ENCODE measurements around the gene NMUR1.
"Not testable (repeated sequence)": the region's sequence is repeated elsewhere in the genome, so short reads cannot be mapped to it uniquely, and the experiment has no call there.

Gene NMUR1, protein sequence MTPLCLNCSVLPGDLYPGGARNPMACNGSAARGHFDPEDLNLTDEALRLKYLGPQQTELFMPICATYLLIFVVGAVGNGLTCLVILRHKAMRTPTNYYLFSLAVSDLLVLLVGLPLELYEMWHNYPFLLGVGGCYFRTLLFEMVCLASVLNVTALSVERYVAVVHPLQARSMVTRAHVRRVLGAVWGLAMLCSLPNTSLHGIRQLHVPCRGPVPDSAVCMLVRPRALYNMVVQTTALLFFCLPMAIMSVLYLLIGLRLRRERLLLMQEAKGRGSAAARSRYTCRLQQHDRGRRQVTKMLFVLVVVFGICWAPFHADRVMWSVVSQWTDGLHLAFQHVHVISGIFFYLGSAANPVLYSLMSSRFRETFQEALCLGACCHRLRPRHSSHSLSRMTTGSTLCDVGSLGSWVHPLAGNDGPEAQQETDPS

DNA sequence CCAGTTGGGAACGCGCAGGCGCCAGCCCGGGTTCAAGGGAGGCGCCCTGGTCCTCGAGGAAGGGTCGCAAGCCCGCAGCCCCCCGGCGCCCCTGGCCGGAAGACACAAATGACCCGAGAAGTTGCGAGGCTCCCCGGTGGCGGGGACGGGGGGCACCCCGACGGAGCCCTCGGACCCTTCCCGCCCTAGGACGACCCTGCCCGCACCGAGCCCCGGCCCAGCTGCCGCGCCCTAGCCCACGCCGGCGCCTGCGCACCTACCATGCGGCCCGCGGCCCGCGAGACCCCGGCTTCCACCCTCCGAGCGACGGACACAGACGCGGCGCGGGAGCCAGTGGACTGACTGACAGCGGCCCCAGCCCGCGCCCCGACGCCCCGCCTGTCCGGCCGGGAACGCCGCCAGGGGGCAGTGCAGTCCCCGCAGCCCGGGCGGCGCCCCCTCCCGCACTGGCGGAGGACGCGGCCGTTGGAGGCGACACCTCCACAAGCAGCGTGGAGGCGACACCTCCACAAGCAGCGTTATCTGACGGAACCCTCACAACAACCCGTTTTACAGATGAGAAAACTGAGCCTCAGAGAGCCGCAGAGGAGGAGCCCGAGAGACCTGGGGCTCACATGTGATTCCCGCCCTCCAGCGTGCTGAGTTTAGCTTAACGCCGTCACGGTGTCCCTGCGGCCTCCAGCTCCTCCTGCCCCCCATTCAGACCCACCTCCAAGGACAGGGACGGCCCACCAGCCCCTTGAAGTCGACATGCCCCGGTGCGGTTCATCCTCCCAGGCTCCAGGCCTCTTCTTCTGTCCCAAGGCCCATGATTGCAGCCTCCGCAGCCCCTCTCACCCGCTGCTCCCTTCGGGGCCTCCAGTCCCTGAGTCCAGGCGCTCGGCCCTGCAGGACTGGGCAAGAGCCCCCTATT lies at the start of gene NMUR1:
TSS of gene NMUR1 (minus strand) at position 347 of the 913 bp plus-strand sequence. CDS start at position 263, 84 bp downstream.
- no peak for DNase-seq (ENCODE audit: extremely low read depth, low read depth)
- TF ChIP-seq, protein P1, sequence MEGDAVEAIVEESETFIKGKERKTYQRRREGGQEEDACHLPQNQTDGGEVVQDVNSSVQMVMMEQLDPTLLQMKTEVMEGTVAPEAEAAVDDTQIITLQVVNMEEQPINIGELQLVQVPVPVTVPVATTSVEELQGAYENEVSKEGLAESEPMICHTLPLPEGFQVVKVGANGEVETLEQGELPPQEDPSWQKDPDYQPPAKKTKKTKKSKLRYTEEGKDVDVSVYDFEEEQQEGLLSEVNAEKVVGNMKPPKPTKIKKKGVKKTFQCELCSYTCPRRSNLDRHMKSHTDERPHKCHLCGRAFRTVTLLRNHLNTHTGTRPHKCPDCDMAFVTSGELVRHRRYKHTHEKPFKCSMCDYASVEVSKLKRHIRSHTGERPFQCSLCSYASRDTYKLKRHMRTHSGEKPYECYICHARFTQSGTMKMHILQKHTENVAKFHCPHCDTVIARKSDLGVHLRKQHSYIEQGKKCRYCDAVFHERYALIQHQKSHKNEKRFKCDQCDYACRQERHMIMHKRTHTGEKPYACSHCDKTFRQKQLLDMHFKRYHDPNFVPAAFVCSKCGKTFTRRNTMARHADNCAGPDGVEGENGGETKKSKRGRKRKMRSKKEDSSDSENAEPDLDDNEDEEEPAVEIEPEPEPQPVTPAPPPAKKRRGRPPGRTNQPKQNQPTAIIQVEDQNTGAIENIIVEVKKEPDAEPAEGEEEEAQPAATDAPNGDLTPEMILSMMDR (IDR thresholded peaks at IDR 0.05; ENCODE audit: low read depth, low read length), result peak; percentile 37

DNA sequence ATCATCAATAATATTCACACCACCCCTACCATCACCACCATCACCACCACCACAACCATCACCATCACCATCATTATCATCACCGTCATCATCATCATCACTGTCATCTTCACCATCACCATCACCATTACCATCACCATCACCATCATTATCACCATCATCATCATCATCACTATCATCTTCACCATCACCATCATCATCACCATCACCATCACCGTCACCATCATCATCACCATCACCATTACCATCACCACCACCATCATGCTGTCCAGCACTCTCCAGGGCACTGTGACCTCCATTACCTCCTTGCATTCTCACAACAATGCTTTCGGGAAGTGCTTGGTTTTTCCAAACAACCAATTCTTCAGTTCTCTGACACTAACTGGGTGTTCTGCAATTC lies 49.3 kb upstream of the NMUR1 start:
- DNase-seq (ENCODE audit: extremely low read depth, low read depth), result no peak
- TF ChIP-seq, protein P1 (IDR thresholded peaks at IDR 0.05; ENCODE audit: low read depth, low read length), result no peak

DNA sequence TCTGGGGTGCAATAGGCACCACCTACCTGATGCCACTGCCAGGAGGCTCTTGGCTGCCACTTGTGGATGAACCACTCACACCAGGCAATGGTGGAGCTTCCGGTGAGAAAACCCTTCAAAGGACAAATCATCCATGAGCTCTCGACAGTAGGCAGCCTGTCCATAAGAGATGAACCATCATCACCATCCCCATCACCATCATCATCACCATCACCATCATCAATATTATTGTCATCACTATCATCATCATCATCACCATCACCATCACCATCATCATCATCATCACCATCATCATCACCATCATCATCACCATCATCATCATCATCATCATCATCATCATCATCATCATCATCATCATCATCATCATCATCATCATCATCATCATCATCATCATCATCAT lies 48.4 kb upstream of the NMUR1 start:
- not testable (repeated sequence) for DNase-seq (ENCODE audit: extremely low read depth, low read depth)

DNA sequence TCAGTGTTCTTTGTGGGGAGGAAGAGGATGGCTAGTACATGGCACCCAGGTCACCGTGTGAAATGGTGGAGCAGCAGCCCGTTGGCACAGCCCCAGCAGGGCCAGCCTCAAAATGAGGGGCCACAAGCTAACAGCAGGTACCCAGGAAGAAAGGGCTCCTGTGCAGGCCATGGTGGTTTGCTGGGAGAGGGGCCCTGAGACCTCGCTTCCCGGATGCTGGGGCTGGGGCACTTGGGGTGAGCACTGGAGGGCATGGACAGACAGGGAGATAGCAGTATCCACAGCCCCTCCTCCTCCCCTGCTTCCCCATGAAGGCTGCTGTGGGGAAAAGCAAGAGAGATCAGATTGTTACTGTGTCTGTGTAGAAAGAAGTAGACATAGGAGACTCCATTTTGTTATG lies 46.2 kb upstream of the NMUR1 start:
- no peak for DNase-seq (ENCODE audit: extremely low read depth, low read depth)
- TF ChIP-seq, protein P1 (IDR thresholded peaks at IDR 0.05; ENCODE audit: low read depth, low read length), result no peak

DNA sequence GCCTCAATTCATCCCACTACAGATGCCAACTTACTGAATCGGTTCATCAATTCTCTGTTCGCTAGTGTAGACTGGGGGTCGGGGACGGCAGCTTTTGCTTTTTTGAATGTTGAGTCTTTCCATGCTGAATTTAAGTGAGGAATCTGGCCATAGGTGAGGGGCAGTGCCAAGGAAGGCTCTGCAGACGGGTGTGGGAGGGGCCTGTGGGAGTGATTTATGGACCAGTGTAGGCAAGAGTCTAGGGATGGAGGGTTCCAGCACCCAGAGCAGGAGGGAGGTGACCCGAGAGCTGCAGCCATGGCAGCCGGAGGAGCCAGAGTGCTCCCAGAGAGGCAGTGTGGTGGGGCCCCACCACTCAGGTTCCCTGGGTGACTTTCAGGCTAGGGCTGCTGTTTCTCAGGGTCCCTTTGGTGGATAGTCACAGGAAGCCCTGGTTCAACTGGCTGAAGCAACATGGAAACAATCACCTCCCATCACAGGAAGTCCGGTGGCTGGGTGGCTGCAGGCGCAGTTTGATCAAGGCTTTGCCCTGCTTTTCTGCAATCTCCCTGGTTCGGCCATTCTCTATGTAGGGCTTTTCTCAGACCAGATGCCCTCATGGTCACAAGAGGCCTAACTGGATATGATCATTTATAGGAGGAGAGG lies 45.5 kb upstream of the NMUR1 start:
- no peak for DNase-seq (ENCODE audit: extremely low read depth, low read depth)
- TF ChIP-seq, protein P1 (IDR thresholded peaks at IDR 0.05; ENCODE audit: low read depth, low read length), result no peak

DNA sequence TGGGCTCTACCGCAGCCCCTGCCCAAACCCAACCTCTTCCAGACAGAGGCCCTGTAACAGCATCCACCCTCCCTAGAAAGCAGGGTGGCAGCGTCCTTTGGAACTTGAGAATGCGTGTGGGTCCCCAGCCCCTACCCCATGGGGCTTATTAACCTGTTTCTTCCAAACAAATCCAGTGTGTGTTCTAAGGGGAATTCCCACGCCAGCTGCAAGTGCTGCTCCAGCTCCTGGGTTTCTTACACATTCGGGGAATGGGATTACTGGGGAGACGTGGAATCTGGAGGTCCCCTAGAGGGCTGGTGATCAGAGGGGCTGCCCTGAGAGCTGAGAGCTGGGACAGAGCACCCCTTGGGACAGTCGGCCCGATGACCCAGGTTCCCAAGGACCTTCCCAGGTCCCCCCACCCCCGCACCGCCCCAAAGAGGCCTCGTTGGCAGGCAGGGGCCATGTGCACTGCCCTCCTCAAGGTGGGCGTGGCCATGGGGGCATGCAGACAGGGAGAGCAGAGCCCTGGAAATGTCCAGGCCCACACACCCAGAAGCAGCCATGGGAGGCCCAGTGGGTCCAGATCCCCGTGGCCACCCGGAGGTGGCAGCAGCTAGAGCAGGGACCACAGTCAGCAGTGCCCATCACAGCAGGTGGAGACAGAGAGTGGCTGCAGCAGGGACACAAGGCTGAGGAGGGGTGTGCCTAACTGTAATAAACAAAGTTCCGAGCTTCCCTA lies 43.6 kb upstream of the NMUR1 start:
- no peak for DNase-seq (ENCODE audit: extremely low read depth, low read depth)
- TF ChIP-seq, protein P1 (IDR thresholded peaks at IDR 0.05; ENCODE audit: low read depth, low read length), result no peak

DNA sequence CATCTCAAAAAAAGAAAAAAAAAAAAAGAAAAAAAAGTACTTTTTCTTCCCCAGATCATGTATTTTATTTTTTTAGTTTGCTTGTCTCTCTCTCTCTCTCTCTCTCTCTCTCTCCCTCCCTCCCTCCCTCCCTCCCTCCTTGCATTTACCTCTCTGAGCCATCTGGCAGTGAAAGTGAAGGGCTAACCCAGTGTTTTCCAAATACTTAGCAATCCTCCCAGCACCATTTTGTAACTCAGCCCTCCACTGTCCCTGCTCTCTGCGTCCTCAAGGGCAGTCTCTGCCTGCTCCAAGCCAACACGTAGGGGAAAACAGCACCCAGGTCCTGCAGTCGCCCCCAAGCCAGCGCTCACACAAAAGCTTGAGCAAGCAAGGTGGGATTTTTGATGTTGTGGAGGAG lies 42.9 kb upstream of the NMUR1 start:
- TF ChIP-seq, protein P1 (IDR thresholded peaks at IDR 0.05; ENCODE audit: low read depth, low read length), result no peak
- DNase-seq (ENCODE audit: extremely low read depth, low read depth), result no peak

Data from AG09319 (cell line).